Uterus (tissue), 2 donors: ENCODE data around the gene SFSWAP.

ENCODE experiments used
- POLR2A ChIP-seq, 2 donors: fragments of 450-650 bp; IDR thresholded peaks; one replicate each; pipeline ENCODE4 v1.6.1; 2016; ENCODE audit warnings: antibody characterized with exemption in 2 of 2, mild to moderate bottlenecking in 1 of 2, moderate library complexity in 1 of 2
- TF ChIP-seq, protein P1 (sequence below), 4 experiments: fragments of 200-600 bp in 2 of 4; fragments of 450-650 bp in 2 of 4; sonication (generic) in 2 of 4; IDR thresholded peaks; one replicate each; pipeline ENCODE4 v1.5.1; 2016 to 2019; ENCODE audit warnings: antibody characterized with exemption in 4 of 4, mild to moderate bottlenecking in 2 of 4, moderate library complexity in 1 of 4

DNA sequence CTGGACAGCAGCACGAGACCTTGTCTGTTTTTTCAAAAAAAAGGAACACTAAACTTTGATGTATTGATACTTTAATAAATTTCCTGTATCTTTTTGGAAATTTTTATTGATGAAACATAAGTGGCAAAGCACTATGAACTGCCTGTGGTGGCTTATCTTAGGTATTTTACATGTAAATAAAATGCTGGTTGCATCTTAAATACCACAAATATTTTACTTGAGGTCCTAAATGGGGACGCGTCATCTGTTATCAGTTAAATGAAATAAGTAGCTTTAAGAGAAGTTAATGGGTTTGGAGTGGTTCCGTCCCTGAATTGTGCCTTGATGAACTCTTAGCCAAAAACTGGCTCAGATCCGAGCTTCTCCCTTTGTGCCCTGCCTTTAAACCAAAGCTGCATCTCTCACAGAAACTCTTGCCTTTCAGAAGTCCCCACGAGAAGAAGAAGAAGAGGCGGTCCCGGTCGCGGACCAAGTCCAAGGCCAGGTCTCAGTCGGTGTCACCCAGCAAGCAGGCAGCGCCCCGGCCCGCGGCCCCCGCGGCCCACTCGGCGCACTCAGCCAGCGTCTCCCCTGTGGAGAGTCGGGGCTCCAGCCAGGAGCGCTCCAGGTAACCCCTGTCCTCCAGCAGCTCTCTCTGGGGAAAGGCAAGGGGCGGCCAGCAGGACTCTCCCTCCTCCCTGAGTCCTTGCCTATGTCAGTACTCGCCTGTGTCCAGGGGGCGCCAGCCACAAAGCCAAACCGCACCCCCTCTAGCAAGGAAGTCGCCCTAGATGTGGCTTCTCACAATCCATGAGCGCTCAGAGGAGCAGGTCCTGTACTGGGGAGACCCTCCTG is 86.1 kb downstream of the SFSWAP start:
- TF ChIP-seq POLR2A (IDR thresholded peaks at IDR 0.05): no peak
- TF ChIP-seq, protein P1, sequence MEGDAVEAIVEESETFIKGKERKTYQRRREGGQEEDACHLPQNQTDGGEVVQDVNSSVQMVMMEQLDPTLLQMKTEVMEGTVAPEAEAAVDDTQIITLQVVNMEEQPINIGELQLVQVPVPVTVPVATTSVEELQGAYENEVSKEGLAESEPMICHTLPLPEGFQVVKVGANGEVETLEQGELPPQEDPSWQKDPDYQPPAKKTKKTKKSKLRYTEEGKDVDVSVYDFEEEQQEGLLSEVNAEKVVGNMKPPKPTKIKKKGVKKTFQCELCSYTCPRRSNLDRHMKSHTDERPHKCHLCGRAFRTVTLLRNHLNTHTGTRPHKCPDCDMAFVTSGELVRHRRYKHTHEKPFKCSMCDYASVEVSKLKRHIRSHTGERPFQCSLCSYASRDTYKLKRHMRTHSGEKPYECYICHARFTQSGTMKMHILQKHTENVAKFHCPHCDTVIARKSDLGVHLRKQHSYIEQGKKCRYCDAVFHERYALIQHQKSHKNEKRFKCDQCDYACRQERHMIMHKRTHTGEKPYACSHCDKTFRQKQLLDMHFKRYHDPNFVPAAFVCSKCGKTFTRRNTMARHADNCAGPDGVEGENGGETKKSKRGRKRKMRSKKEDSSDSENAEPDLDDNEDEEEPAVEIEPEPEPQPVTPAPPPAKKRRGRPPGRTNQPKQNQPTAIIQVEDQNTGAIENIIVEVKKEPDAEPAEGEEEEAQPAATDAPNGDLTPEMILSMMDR (IDR thresholded peaks at IDR 0.05): no peak
